SW 1271 (cell line): ENCODE data around the gene ZBP1.

ENCODE experiments used
- DNase-seq, 2 experiments: peaks; one replicate each; lab custom pipeline; 2025; lab: John Stamatoyannopoulos, UW

Gene ZBP1

DNA sequence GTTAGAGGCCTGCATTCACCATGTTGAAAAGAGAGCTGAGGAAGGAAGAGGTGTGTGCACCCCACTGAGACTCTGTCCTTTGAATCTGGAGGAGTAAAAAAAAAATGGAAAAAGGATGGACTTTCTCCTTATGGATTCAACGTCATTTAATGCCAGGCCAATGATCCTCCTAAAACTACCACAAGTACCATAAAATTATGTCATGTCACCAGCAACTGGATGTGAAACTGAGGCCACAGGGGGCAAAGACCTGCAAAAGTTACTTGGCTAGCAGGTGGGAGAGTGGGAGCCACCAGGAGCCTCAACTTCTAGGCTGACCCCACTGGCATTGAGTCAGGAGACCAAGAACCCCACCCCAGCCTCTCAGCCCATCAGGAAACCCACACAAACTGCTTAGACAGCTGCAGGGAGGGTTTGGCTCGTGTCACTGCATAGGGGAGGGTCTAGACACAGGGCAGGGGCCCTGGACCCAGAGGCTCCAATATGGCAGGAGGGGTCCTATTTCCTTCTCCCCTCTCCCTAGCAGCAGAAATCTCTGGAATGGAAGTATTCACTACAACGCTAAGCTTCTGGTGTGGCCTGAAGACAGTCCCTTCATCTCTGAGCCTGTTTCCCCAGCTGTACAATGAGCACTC is 48.3 kb downstream of the ZBP1 start:
- DNase-seq = no peak

- no peak for DNase-seq
Measured at GRCh38 chr20:57570920-57571319, 49.3 kb downstream of the ZBP1 start.

GRCh38 chr20:57570145-57570850 is 49.9 kb downstream of the ZBP1 start:
- DNase-seq = no peak

GRCh38 chr20:57568960-57569359 is 51.3 kb downstream of the ZBP1 start:
- DNase-seq = no peak

GRCh38 chr20:57568088-57568896 is 51.9 kb downstream of the ZBP1 start:
- DNase-seq = no peak

DNA sequence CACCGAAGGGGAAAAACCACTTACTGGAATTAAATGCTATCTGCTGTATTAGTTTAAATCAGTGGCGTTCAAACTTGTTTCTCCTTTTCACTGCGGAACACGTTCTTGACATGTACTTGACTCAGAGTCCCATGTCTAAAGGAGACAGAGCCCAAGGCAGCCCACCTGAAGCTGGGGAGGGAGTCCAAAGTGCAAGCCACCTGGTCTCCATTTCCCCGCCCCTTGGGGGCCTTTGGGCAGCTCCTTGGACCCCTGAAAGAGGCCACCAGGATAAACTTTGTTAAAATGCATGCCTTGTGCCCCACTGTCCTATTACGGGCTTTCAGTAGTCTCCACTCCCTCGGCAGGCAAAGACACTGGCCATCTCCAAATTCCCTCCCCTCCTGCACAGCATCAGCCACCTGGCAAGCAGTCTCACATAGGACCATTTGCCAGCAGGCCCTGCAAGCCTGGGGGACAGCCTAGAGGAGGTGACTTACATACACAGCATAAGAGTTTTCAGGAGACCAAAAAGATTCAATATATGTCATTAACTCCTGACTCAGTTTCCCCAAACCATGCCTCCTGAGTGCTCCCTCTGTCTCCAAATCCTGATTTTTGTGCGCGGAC is 52.7 kb downstream of the ZBP1 start:
- no peak for DNase-seq

GRCh38 chr20:57566803-57567459 is 53.3 kb downstream of the ZBP1 start:
- no peak for DNase-seq

DNA sequence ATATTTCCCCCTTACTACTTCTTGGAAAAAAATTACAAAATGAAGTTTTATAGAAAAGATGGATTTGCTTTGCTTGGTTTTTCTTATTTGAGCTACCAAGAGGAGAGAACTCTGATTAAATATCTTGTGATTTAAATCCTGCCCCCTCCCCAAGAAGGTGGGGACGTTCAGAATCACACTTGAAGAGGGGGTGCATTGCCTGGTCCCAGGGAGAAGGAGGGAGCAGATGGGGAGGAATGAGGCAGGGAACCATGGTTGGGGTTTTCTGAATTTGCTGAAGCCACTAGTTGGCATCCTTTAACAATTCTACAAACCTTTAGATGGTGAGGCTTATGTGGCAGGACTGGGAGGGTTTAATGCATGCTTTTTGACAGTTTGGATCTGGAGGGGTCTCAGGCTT is 53.8 kb downstream of the ZBP1 start:
- no peak for DNase-seq

GRCh38 chr20:57564951-57565642 is 55.1 kb downstream of the ZBP1 start:
- no peak for DNase-seq

DNA sequence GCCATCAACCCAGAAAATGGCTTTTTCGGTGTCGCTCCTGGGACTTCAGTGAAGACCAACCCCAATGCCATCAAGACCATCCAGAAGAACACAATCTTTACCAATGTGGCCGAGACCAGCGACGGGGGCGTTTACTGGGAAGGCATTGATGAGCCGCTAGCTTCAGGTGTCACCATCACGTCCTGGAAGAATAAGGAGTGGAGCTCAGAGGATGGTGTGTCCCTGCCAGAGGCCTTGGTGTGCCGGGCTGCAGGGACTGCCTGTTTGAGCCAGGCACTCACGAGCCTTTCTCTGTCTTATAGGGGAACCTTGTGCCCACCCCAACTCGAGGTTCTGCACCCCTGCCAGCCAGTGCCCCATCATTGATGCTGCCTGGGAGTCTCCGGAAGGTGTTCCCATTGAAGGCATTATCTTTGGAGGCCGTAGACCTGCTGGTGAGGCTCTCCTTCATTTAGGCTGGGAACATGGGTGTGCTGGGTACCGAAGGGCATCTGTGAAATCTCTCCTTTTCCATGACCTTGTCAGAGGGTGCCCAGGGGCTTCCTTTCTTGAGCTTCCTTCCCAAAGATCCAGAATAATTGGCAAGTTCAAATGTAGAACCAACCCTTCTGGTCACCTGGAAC is 55.9 kb downstream of the ZBP1 start:
- no peak for DNase-seq

DNA sequence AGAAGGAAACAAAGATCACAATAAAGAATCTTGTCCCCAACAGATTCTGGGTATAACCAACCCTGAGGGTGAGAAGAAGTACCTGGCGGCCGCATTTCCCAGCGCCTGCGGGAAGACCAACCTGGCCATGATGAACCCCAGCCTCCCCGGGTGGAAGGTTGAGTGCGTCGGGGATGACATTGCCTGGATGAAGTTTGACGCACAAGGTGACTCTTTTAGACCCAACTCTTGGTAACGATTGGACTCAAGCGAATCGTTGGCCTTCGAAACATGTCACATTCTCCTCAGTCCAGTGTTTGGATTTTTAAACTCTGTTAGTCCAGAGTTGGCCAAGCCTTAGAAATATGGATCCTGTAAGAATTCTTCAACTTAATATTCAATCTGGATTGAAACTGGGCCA is 56.7 kb downstream of the ZBP1 start:
- DNase-seq = no peak

- DNase-seq = no peak
Measured at GRCh38 chr20:57562541-57563465, 57.4 kb downstream of the ZBP1 start.

DNA sequence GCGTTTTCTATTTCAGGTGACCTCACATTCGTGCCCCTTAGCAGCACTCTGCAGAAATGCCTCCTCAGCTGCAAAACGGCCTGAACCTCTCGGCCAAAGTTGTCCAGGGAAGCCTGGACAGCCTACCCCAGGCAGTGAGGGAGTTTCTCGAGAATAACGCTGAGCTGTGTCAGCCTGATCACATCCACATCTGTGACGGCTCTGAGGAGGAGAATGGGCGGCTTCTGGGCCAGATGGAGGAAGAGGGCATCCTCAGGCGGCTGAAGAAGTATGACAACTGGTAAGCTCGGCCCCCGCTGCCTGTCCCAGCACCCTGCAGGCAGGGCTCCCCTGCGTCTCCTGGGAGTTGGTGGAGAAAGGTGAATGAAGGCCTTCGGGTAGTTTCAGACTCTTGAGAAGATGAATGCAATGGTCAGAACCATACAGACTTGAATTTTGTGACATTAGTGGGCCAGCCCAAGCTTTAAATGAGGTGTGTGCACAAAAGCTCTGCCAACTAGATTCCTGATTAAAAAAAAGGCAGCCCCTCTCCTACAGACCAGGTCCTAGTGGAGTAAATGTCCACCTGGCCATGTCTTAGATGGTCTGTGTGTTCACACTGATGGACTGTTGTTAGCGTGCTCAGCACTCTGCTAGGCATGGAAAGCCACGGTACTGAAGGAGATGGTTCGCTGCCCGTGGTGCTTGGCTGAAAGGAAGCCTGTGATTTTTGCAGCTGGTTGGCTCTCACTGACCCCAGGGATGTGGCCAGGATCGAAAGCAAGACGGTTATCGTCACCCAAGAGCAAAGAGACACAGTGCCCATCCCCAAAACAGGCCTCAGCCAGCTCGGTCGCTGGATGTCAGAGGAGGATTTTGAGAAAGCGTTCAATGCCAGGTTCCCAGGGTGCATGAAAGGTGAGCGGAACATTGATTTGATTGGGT is 58.6 kb downstream of the ZBP1 start:
- no peak for DNase-seq

DNA sequence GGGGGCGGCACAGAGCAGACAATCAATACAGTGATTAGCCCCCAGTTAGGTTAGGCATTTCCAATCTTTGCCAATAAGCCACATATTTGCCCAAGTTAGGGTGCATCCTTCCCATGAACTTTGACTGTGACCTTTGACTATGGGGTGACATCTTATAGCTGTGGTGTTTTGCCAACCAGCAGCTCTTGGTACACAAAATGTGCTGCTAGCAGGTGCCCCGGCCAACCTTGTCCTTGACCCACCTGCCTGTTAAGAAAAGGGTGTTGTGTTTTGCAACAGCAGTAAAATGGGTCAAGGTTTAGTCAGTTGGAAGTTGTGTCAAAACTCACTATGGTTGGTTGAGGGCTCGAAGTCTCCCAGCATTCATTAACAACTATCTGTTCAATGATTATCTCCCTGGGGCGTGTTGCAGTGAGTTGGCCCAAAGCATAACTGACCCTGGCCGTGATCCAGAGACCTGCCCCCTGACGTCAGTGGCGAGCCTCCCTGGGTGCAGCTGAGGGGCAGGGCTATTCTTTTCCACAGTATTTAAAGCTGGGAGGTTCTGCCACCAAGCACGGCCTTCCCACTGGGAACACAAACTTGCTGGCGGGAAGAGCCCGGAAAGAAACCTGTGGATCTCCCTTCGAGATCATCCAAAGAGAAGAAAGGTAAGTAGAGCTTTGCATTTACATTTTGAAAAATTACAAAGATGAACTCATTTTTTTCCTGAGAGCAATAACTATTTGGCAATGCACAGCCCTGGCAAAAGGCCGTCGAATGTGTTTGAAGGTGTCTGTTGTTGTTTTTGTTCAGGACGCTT is 59.5 kb downstream of the ZBP1 start, which contains the start of gene PCK1:
Gene PCK1 (plus strand): TSS at position 557 of the 802 bp plus-strand sequence. CDS start 302 bp downstream, outside the sequence.
- DNase-seq = no peak

DNA sequence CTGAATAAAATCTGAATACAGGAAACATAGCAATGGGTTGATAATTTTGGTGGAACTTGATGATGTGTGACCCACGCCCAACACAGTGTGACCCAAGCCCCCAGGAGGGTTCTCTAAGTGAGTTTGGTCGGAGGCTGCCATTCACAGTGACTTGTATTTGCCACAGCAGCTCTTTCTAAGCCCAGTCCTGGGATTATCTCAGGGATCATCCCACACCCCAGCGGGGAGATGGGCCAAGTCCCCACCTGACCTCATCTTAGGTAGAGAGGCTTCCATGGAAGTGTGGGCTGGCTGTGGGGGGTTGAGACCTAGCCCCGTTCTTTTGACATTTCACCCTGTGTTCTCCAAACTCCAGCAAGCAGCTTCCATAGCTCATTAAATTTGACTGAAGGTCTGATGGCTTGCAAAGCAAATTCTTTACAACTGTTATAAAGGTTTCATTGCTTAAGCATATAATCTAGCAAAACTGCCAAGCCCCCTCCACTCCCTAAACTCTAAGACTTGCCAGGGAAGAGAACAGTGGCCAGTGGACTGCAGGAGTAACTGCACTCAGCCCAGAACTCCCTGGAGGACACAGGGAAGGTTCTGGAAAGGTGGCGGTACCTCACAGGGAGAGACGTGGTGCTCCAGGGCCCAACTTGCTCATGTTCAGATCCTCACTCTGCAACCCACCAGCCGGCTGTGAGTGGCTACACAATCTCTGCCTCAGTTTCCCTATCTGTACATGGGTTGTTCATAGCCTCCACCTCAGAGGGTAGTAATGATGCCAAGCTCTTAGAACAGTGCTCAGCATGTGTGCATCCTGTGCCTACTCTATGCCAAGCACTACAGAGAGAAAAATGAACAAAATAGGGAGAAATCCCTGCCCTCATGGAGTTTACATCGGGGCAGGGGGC is 60.3 kb downstream of the ZBP1 start:
- no peak for DNase-seq

DNA sequence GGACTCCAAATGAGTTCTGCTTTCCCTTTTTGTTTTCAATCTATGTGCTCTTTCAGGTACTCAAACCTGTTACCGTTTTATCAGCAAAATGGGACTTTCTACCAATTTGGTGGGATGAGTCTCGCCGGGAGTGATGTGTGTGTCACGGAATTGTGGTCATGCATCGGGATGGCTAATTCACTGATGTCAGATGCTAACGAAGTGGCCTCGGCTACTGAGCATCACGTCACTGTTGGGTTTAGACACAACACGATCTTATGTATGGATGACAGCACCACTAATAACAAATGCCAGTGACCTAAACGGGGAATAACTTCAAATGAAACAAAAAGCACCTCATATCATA is 61.0 kb downstream of the ZBP1 start:
- no peak for DNase-seq
